ENCODE measurements around the gene RASGRF1. TPM values are rescaled to one million over a fixed set of nuclear protein-coding genes. Genes with fewer than 3 reads are reported as not detected.

RASGRF1 gene
- total RNA-seq, 3 donors from 2014 or later = 0.15 to 0.16 TPM; not detected in 1

DNA sequence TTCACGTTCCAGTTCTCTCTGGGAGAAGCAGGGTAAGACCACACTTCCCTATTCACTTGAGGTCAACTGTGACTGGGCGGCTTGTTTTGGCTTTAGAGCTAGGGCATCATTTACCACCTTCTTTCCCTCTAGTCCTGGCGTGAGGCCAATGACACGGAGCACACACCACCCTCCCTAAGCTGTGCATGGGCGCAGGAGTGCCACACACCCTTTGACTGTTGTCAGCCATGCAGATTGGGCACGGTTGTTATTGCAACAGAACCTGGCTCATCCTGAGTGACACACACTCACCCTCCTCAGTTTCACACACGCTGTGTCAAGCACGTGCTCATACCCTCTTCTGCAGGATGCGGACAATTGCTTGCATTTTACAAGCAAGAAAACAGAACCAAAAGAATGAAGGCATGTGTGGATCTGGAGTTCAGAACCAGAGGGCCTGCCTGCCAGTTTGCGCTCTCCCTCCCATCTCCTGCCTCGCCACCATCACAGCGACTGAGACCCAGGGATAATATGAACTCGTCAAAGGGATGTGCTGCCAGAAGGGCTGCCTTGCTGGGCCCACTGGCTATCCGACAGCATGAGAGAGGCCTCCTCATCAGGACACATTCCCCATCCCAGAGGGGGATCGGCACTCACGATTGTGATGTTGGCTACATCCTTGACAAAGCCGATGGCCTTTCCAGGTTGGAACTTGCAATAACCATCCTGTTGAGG is 163.3 kb downstream of the RASGRF1 start:
- intact Hi-C loops (cut with DNase I; ENCODE audit: low total_unique reads) = loop anchor here (10.0 kb wide), 1 partner anchor 1658 kb away; no protein-coding TSS in a partner anchor
- Histone ChIP-seq H3K27me3 (no peaks in the 10 kb centered on the region), H3K4me1 (peaks cover 9 to 10% of the 10 kb centered on the region in 2 donors), H3K27ac (peak overlapping the region in 1 of 2 donors; percentile 13), H3K36me3 (no peaks in the 10 kb centered on the region), H3K4me3 (no peak overlapping the region), H3K9me3 (no peaks in the 10 kb centered on the region)
- TF ChIP-seq, protein P1, sequence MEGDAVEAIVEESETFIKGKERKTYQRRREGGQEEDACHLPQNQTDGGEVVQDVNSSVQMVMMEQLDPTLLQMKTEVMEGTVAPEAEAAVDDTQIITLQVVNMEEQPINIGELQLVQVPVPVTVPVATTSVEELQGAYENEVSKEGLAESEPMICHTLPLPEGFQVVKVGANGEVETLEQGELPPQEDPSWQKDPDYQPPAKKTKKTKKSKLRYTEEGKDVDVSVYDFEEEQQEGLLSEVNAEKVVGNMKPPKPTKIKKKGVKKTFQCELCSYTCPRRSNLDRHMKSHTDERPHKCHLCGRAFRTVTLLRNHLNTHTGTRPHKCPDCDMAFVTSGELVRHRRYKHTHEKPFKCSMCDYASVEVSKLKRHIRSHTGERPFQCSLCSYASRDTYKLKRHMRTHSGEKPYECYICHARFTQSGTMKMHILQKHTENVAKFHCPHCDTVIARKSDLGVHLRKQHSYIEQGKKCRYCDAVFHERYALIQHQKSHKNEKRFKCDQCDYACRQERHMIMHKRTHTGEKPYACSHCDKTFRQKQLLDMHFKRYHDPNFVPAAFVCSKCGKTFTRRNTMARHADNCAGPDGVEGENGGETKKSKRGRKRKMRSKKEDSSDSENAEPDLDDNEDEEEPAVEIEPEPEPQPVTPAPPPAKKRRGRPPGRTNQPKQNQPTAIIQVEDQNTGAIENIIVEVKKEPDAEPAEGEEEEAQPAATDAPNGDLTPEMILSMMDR (IDR thresholded peaks at IDR 0.05) = no peak
- no peak for TF ChIP-seq POLR2A (IDR thresholded peaks at IDR 0.05)
- no peak for TF ChIP-seq POLR2AphosphoS5 (IDR thresholded peaks at IDR 0.05)
- DNase-seq (ENCODE audit: low spot score in 2 of 2) = no peak

DNA sequence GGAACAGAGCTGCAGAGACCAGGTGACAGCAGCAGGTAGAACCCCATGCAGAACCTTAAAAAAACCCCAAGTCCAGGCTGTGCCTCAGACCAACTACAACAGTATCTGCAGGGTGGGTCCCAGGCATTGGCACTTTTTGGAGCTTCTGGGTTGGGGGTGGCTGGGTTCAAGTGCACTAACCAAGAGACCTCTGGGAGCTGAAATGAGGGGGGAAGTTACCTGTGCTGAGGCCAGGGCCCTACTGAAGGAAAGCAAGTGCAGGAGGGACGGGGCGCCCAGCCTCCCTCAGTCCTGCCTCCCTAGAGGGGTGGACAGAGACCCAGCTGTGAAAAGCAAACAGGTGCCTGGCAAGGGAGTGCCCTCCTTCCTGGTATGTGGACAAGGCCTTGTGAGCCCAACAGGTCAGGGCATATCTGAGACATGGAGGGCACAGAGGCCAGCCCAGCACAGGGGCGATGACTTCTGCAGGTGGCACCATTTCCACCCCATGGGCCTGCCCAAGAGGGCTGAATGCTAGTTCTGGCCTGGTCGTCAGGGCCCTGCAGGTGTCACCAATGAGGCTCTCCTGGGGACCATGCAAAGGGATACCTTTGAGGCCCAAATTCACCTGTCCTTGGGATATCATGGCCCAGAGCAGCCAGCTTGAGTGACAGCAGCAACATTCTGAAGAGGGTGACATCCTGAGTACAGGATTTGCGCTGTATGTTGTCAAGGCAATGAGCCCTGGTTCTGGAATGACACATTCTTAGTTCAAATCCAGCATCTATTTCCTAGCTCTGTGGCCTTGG is 164.4 kb downstream of the RASGRF1 start:
- no peak overlapping the region for H3K4me3 ChIP-seq
- H3K27ac ChIP-seq = no peak overlapping the region
- no peak for DNase-seq (ENCODE audit: low spot score in 2 of 2)
- H3K27me3 ChIP-seq = no peaks in the 10 kb centered on the region
- no peak for TF ChIP-seq POLR2A (IDR thresholded peaks at IDR 0.05)
- TF ChIP-seq, protein P1 (IDR thresholded peaks at IDR 0.05) = no peak
- TF ChIP-seq POLR2AphosphoS5 (IDR thresholded peaks at IDR 0.05) = no peak
- H3K9me3 ChIP-seq = no peaks in the 10 kb centered on the region
- H3K36me3 ChIP-seq = no peaks in the 10 kb centered on the region
- peaks cover 0 to under 1% of the 10 kb centered on the region in 2 donors for H3K4me1 ChIP-seq
- intact Hi-C loops (cut with DNase I; ENCODE audit: low total_unique reads) = loop anchor here (10.0 kb wide), 1 partner anchor 1659 kb away; no protein-coding TSS in a partner anchor

DNA sequence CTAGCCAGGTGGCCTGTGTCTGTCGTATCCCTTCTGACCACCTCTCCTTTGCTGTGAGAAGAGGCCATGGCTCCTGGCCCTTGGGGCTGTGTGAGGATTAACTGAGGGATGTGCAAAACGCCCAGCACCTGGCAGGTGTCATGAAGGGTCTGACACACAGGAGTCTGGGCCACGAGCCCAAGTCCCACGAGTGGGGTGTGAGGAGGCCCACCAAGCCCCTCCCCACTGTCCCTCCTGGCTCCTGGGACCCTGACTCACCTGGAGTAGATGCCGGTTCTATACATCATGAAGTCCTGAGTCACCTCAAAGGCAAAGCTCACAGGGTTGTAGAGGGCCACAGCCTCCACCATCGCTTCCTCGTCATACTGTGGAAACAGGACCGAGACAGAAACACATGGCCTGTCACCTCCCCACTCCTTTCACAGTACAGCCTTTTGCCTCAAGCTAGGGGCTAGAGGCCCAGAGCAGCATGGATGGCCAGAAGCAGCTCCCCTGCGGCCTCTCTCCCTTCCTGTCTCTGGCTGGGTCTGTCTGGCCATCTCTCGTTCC is 165.4 kb downstream of the RASGRF1 start:
- no peak for DNase-seq (ENCODE audit: low spot score in 2 of 2)
- Histone ChIP-seq H3K27ac (no peak overlapping the region), H3K27me3 (no peaks in the 10 kb centered on the region), H3K4me3 (no peak overlapping the region), H3K4me1 (no peaks in the 10 kb centered on the region), H3K9me3 (no peaks in the 10 kb centered on the region), H3K36me3 (no peaks in the 10 kb centered on the region)
- no peak for TF ChIP-seq POLR2AphosphoS5 (IDR thresholded peaks at IDR 0.05)
- TF ChIP-seq, protein P1 (IDR thresholded peaks at IDR 0.05) = no peak
- TF ChIP-seq POLR2A (IDR thresholded peaks at IDR 0.05) = no peak
- intact Hi-C loops (cut with DNase I; ENCODE audit: low total_unique reads) = loop anchor here (10.0 kb wide), 1 partner anchor 1660 kb away; no protein-coding TSS in a partner anchor

DNA sequence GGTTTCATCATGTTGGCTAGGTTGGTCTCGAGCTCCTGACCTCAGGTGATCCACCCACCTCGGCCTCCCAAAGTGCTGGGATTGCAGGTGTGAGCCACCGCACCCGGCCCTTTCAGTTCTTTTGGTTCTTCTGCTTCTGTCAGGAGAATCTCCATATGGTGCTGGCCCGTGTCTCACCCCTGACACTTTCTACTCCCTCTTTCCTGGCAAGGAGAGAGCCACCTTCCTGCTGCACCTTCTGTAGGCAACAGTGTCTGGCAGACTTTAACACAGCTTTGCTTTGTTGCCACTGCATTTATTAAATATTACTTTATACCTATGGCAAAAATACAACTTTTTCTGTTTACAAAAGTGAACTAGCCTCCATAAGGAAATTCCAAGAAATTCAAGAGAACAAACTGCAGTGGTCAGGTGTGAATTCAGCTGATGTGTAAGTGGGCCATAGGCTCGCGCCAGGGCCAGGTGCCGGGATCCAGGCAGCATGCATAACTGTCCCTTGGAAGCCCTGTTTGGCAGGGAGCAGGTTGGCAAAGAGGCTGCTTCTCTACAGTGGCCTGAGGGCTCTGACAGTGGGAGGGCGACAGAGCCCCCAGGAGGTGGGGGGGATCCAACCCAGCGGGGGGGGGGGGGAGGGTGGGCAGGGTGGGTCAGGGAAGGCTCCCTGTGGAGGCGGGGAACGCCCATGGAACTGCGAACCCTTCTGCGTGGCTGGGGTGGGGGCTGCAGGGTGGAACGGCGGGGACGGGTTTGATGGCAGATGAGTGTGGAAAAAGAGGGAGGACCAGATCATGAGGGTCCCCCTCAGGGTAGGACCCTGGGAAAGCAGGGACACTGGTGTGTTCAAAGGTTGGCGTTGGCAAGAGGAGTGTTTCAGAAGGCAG is 166.9 kb downstream of the RASGRF1 start:
- no peaks in the 10 kb centered on the region for H3K36me3 ChIP-seq
- H3K27ac ChIP-seq = peak overlapping the region in 1 of 2 donors; percentile 25
- no peak overlapping the region for H3K4me3 ChIP-seq
- H3K4me1 ChIP-seq = no peaks in the 10 kb centered on the region
- H3K27me3 ChIP-seq = no peaks in the 10 kb centered on the region
- TF ChIP-seq, protein P1 (IDR thresholded peaks at IDR 0.05) = no peak
- no peak for TF ChIP-seq POLR2AphosphoS5 (IDR thresholded peaks at IDR 0.05)
- intact Hi-C loops (cut with DNase I; ENCODE audit: low total_unique reads) = loop anchor here (10.0 kb wide), 1 partner anchor 1661 kb away; no protein-coding TSS in a partner anchor
- no peaks in the 10 kb centered on the region for H3K9me3 ChIP-seq
- no peak for DNase-seq (ENCODE audit: low spot score in 2 of 2)

Measured in breast epithelium (tissue), 4 donors.